GM19328 (cell line): ENCODE measurements around the gene STX10.

Source experiments
- ATAC-seq: cut with Tn5 transposase; IDR thresholded peaks from one replicate; pipeline ENCODE4 v1.9.1; 2021; ENCODE audit warnings: mild to moderate bottlenecking, moderate library complexity; ENCODE audit not compliant: unreplicated experiment

Gene STX10

DNA sequence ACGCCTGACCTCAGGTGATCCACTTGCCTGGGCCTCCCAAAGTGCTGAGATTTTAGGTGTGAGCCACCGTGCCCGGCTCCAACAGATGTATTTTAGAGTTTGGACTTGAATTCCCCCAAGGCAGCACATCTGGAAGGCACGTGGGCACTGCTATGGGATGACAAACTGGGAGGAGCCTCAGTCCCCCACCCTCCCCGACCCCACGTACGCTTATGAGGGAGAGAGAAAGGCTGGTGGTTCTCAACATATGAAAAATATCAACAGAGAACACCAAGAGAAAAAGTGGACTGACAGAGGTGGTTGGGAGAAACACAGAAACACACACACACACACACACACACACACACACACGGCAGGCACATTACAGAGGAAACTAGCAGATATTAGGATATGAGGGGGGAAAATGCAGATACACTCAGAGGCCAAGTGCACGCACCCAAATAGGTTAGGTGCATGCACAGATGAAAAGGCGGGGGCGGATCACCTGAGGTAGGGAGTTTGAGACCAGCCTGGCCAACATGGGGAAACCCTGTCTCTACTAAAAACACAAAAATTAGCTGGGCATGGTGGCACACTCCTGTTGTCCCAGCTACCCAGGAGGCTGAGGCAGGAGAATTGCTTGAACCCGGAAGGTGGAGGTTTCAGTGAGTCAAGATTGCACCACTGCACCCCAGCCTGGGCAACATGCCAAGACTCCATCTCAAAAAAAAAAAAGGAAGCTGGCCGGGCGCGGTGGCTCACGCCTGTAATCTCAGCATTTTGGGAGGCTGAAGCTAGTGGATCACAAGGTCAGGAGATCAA lies 3.2 kb downstream of the STX10 start:
- ATAC-seq: no peak

GRCh38 chr19:13139633-13140311 lies 10.4 kb downstream of the STX10 start:
- ATAC-seq: no peak

GRCh38 chr19:13138916-13139198 lies 11.3 kb downstream of the STX10 start:
- no peak for ATAC-seq

- no peak for ATAC-seq
These were observed 11.8 kb downstream of the STX10 start for GRCh38 chr19:13138171-13138915.

- no peak for ATAC-seq
These were observed 12.8 kb downstream of the STX10 start for GRCh38 chr19:13137290-13137794.

- ATAC-seq: no peak
These were observed 14.8 kb downstream of the STX10 start for GRCh38 chr19:13135068-13136062.

- no peak for ATAC-seq
These were observed 15.5 kb downstream of the STX10 start for GRCh38 chr19:13134626-13135025.

- no peak for ATAC-seq
These were observed 16.8 kb downstream of the STX10 start for GRCh38 chr19:13133241-13133870.

DNA sequence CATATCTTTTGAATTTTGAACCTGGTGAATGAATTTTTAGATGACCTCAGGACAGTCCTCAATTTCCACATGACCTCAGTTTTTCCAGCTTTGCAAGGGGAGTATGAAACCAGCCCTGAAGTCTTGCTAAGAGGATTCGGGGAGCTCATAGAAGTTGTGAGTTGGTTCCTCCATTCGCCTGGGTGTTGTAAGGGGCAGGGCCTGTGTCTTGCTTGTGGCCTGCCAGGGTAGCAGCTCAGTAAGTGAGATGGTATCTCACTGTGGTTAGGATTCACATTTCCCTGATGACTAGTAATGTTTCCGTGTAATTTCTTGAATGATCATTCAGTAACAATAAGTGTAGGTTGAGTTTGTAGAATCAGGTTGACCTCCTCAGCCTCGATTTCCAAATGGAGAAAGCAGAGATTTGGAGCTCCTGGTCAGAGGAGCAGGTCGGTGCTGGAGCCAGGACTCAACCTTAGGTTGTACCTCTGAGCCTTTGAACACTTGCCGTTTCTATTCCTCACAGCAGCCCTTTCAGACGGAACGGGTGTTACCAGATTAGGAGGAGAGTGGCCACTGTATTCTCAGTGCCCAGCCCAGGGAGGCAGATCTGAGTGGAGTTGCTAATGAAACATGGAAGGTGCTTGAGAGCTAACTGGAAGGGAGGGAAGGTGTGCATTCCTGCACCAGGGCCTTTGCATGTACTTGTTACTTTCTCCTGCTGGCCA lies 17.5 kb downstream of the STX10 start:
- ATAC-seq: no peak

GRCh38 chr19:13130886-13131490 lies 19.2 kb downstream of the STX10 start:
- ATAC-seq: no peak

GRCh38 chr19:13129384-13129783 lies 20.8 kb downstream of the STX10 start:
- no peak for ATAC-seq

DNA sequence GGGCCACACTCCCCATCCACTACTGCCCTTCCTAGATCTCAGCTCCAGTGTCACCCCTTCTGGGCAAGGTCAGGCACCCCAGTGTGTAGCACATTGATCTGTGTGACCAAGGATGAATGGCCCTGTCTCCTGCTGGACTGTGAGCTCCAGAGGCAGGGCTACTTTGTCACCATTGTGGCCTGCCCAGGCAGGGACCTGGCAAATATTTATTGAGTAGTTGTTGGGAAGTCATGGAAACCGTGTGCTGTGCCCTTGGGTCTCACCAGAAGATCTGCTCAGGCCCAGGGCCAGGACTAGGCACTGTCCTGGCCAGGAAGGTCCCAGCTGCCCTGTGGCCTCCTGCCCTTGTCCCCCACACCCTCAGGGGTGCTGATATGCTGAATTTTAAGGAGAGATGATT lies 21.6 kb downstream of the STX10 start:
- no peak for ATAC-seq

DNA sequence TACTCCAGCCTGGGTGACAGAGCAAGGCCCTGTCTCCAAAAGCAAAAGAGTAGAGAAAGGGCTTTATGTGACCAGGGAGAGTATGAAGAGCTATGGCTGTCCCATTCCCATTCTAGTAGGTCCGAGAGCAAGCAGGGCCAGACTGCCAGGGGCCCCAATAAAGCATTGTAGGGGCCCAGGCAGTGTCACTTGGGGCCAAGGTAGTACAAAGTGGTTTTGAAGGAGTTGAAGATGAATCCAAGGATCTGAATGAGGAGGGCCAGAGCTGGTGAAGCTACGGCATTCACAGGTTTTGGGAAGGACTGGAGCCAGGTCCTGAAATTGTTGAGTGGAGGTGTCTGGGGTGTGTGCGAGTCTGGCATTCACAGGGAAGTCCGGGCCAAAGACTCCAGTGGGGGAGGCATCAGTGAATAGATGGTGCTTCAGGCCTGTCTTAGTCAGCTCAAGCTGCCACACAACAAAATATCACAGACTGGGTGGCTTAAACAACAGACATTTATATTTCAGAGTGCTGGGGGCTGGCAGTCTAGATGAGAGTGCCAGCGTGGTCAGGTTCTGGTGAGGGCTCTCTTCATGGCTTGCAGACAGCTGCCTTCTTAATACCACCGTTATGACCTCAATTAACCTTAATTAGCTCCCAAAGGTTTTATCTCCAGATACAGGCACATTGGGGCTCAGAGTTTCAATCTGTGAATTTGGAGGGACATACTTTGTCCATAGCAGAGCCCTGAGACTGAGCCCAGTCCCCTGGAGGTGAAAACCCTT lies 22.2 kb downstream of the STX10 start:
- ATAC-seq: no peak

DNA sequence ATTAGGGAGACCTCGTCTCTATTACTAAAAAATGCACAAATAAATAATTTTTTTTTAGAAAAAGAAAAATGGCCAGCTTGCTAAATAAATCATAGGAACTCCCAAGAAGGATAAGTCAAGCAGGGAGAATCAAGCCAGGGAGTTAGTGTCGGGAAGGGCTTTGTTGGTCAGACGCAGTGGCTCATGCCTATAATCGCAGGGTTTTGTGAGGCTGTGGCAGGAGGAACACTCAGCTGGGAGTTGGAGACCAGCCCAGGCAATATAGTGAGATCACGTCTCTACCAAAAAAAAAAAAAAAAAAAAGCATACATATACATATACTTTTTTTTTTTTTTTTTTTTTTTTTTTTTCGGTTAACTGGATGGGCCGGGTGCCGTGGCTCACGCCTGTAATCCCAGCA lies 23.1 kb downstream of the STX10 start:
- no peak for ATAC-seq

- ATAC-seq: no peak
These were observed 26.9 kb downstream of the STX10 start for GRCh38 chr19:13122980-13123957.

- ATAC-seq: no peak
These were observed 27.8 kb downstream of the STX10 start for GRCh38 chr19:13122275-13122878.
